ENCODE measurements around the gene MYH2.

Gene MYH2

GRCh38 chr17:10549096-10549842, at the start of gene MYH2:
Gene MYH2, minus strand, starts transcription at chr17:10549658. Its CDS starts 1,738 bp downstream, at chr17:10547920.
- no peak for ATAC-seq
- TF ChIP-seq TOX (CRISPR knock-in tag; IDR thresholded peaks at IDR 0.05; ENCODE audit: borderline replicate concordance): no peak
- no peak for TF ChIP-seq BACH2 (CRISPR knock-in tag; IDR thresholded peaks at IDR 0.05; ENCODE audit: borderline replicate concordance)
- no peak for TF ChIP-seq SNAI2 (CRISPR knock-in tag; IDR thresholded peaks at IDR 0.05)
- TF ChIP-seq ARNTL (CRISPR knock-in tag; IDR thresholded peaks at IDR 0.05; ENCODE audit: borderline replicate concordance, low read depth): no peak
- no peak for TF ChIP-seq PPARA (CRISPR knock-in tag; IDR thresholded peaks at IDR 0.05; ENCODE audit: borderline replicate concordance)
- TF ChIP-seq ZNF8 (CRISPR knock-in tag; IDR thresholded peaks at IDR 0.05): no peak
- no peak for TF ChIP-seq CSRNP3 (CRISPR knock-in tag; IDR thresholded peaks at IDR 0.05)
- no peak for TF ChIP-seq CREB5 (CRISPR knock-in tag; IDR thresholded peaks at IDR 0.05; ENCODE audit: low read depth)
- no peak for TF ChIP-seq ZFP30 (CRISPR knock-in tag; IDR thresholded peaks at IDR 0.05)
- no peak for TF ChIP-seq ESRRG (CRISPR knock-in tag; IDR thresholded peaks at IDR 0.05)
- no peak for TF ChIP-seq POU6F1 (CRISPR knock-in tag; IDR thresholded peaks at IDR 0.05; ENCODE audit: borderline replicate concordance, low read depth)
- no peak for TF ChIP-seq ZFP3 (CRISPR knock-in tag; IDR thresholded peaks at IDR 0.05)
- TF ChIP-seq OSR1 (CRISPR knock-in tag; IDR thresholded peaks at IDR 0.05): no peak
- TF ChIP-seq CSDC2 (CRISPR knock-in tag; IDR thresholded peaks at IDR 0.05): no peak
- no peak for TF ChIP-seq RARB (CRISPR knock-in tag; IDR thresholded peaks at IDR 0.05)
- TF ChIP-seq PATZ1 (CRISPR knock-in tag; IDR thresholded peaks at IDR 0.05; ENCODE audit: borderline replicate concordance): no peak
- TF ChIP-seq GLIS3 (CRISPR knock-in tag; IDR thresholded peaks at IDR 0.05): no peak
- TF ChIP-seq ZC3H10 (CRISPR knock-in tag; IDR thresholded peaks at IDR 0.05): no peak
- TF ChIP-seq ZNF565 (CRISPR knock-in tag; conservative IDR thresholded peaks at IDR 0.05; ENCODE audit: low read depth): no peak

GRCh38 chr17:10598621-10599020, 49.2 kb upstream of the MYH2 start:
- no peak for ATAC-seq
- TF ChIP-seq ESRRG (CRISPR knock-in tag; IDR thresholded peaks at IDR 0.05): no peak
- TF ChIP-seq TOX (CRISPR knock-in tag; IDR thresholded peaks at IDR 0.05; ENCODE audit: borderline replicate concordance): no peak
- TF ChIP-seq SNAI2 (CRISPR knock-in tag; IDR thresholded peaks at IDR 0.05): no peak
- TF ChIP-seq POU6F1 (CRISPR knock-in tag; IDR thresholded peaks at IDR 0.05; ENCODE audit: borderline replicate concordance, low read depth): no peak
- no peak for TF ChIP-seq ZNF565 (CRISPR knock-in tag; conservative IDR thresholded peaks at IDR 0.05; ENCODE audit: low read depth)
- TF ChIP-seq TSHZ2 (CRISPR knock-in tag; IDR thresholded peaks at IDR 0.05): no peak
- no peak for TF ChIP-seq CREB5 (CRISPR knock-in tag; IDR thresholded peaks at IDR 0.05; ENCODE audit: low read depth)
- no peak for TF ChIP-seq TCF4 (CRISPR knock-in tag; IDR thresholded peaks at IDR 0.05; ENCODE audit: borderline replicate concordance)
- TF ChIP-seq CSRNP3 (CRISPR knock-in tag; IDR thresholded peaks at IDR 0.05): no peak
- no peak for TF ChIP-seq PATZ1 (CRISPR knock-in tag; IDR thresholded peaks at IDR 0.05; ENCODE audit: borderline replicate concordance)
- no peak for TF ChIP-seq ZFP3 (CRISPR knock-in tag; IDR thresholded peaks at IDR 0.05)
- no peak for TF ChIP-seq PPARA (CRISPR knock-in tag; IDR thresholded peaks at IDR 0.05; ENCODE audit: borderline replicate concordance)
- TF ChIP-seq ZNF8 (CRISPR knock-in tag; IDR thresholded peaks at IDR 0.05): no peak
- TF ChIP-seq ZC3H10 (CRISPR knock-in tag; IDR thresholded peaks at IDR 0.05): no peak
